H1 (cell line): Measurements from ENCODE around the gene BABAM1.
A peak's percentile ranks its signal among the peaks of the same experiment; 100 is the strongest.

Source experiments
- CTCF ChIP-seq, 3 experiments: IDR thresholded peaks; 1 replicate in 2 of 3; 2 replicates in 1 of 3; pipeline versions ENCODE4 v1.5.1 to v1.6.1; 2011; ENCODE audit warnings: low read length in 3 of 3, mild to moderate bottlenecking in 3 of 3, inconsistent platforms in 2 of 3, low read depth in 1 of 3, moderate library complexity in 1 of 3; ENCODE audit not compliant: insufficient read depth in 1 of 3; ENCODE audit errors: control extremely low read depth in 1 of 3
- POLR2AphosphoS5 ChIP-seq: IDR thresholded peaks from 2 replicates; pipeline ENCODE4 v1.6.1; 2011; ENCODE audit warnings: low read depth, low read length
- YY1 ChIP-seq: IDR thresholded peaks from 2 replicates; pipeline ENCODE4 v1.6.1; 2011; ENCODE audit warnings: low read depth, mild to moderate bottlenecking, low read length

GRCh38 chr19:17306285-17306714 is 39.1 kb downstream of the BABAM1 start:
- TF ChIP-seq YY1 (0 out of 2 replicates have a peak, but pooled peaks have one; percentile 19), CTCF (IDR thresholded peaks at IDR 0.05; ENCODE audit: control extremely low read depth in 1 of 3, insufficient read depth in 1 of 3, low read depth in 1 of 3, low read length in 3 of 3) (no peak), POLR2AphosphoS5 (no peak)
